LHCN-M2 (cell line): ENCODE measurements around the gene LAP3. TPM values are rescaled to one million over a fixed set of nuclear protein-coding genes. Genes with fewer than 3 reads are reported as not detected.

ENCODE experiments used
- total RNA-seq: library from RNA; depleted of rRNA; stranded (reverse); fragments of >200 nt; gene quantifications from 2 replicates; pipeline ENCODE4 v1.2.3, GENCODE V29; 2014; rRNA removed

Gene LAP3
- total RNA-seq, 1 experiment from 2014 or later, result 90.6 TPM

Other genes starting within 250 kb of the LAP3 start
- 19.4 and 36.1 TPM in 2 replicates for gene QDPR, start 65.1 kb upstream of the LAP3 start, total RNA-seq
- gene CLRN2, start 62.0 kb upstream of the LAP3 start, total RNA-seq, result not detected in 2 replicates
- 6.3 and 9.2 TPM in 2 replicates for gene MED28, start 37.4 kb downstream of the LAP3 start, total RNA-seq
- not detected in 2 replicates for gene FAM184B, start 204.4 kb downstream of the LAP3 start, total RNA-seq
- 13.7 and 17.7 TPM in 2 replicates for gene DCAF16, start 233.6 kb downstream of the LAP3 start, total RNA-seq
- gene NCAPG, start 233.8 kb downstream of the LAP3 start, total RNA-seq, result 83.7 and 84.6 TPM in 2 replicates